ENCODE results near the gene PLCH2.

- TF ChIP-seq CTCF (IDR thresholded peaks at IDR 0.05) (no peak), JUND (IDR thresholded peaks at IDR 0.05) (no peak), POLR2AphosphoS5 (IDR thresholded peaks at IDR 0.05; ENCODE audit: low read depth, low read length) (no peak), GABPA (IDR thresholded peaks at IDR 0.05; ENCODE audit: low read depth) (no peak), RCOR1 (IDR thresholded peaks at IDR 0.05; ENCODE audit: low read length) (no peak), TEAD4 (IDR thresholded peaks at IDR 0.05; ENCODE audit: borderline replicate concordance, insufficient read depth) (no peak), TAF1 (IDR thresholded peaks at IDR 0.05; ENCODE audit: borderline replicate concordance, low read depth, low read length) (no peak), FOXM1 (IDR thresholded peaks at IDR 0.05; ENCODE audit: low read depth) (no peak), EP300 (IDR thresholded peaks at IDR 0.05; ENCODE audit: borderline replicate concordance in 1 of 2, low read depth in 1 of 2, low read length in 1 of 2) (no peak)
Observed at GRCh38 chr1:2477309-2477708, 1.2 kb downstream of the PLCH2 start.
